IMR-90 (cell line): Measurements from ENCODE around the gene PROZ. TPM values are rescaled to one million over a fixed set of nuclear protein-coding genes. Genes with fewer than 3 reads are reported as not detected.
A peak's percentile ranks its signal among the peaks of the same experiment; 100 is the strongest.

Experiments used
- ATAC-seq: fragments of 200-7000 bp; cut with Tn5 transposase; 2 replicates; pipeline ENCODE4 v1.9.1; 2020; ENCODE audit warnings: low read depth, mild to moderate bottlenecking, moderate library complexity
- BruUV-seq: library from RNA; stranded (reverse); fragments of 400-500 nt; replicated peaks from 2 replicates; lab custom pipeline; 2021; lab: Mats Ljungman, UMichigan
- CTCF ChIA-PET: fragments of 300-600 bp; formaldehyde crosslinking; extraction: SDS; loops from one replicate; lab custom pipeline; 2021; ENCODE audit warnings: antibody characterized with exemption; lab: Yijun Ruan, JAX
- POLR2A ChIA-PET: fragments of 300-600 bp; sonication (Branson Sonifier 250); formaldehyde crosslinking; loops from one replicate; lab custom pipeline; 2022; ENCODE audit warnings: antibody characterized with exemption; ENCODE audit not compliant: unreplicated experiment; lab: Charles Lee
- DNase-seq: peaks from one replicate; pipeline ENCODE4 v3.0.0; 2013
- H2AFZ ChIP-seq: replicated peaks from 2 replicates; pipeline ENCODE3; 2013; ENCODE audit warnings: low read length, mild to moderate bottlenecking; ENCODE audit not compliant: poor library complexity
- H2AK5ac ChIP-seq: 2 replicates; pipeline ENCODE4 v1.6.1; 2013; ENCODE audit warnings: low read depth, low read length, inconsistent platforms
- H2AK9ac ChIP-seq: replicated peaks from 2 replicates; pipeline ENCODE3; 2013; ENCODE audit warnings: mild to moderate bottlenecking, low read depth, low read length, moderate library complexity; ENCODE audit not compliant: poor library complexity
- H2BK120ac ChIP-seq: 2 replicates; pipeline ENCODE4 v1.6.1; 2013; ENCODE audit warnings: low read depth, low read length, inconsistent platforms
- H2BK15ac ChIP-seq: 3 replicates; pipeline ENCODE4 v1.6.1; 2013; ENCODE audit warnings: low read depth, low read length, inconsistent platforms
- H2BK20ac ChIP-seq: 2 replicates; pipeline ENCODE4 v1.6.1; 2013; ENCODE audit warnings: low read depth, mild to moderate bottlenecking, inconsistent platforms, low read length, moderate library complexity
- H2BK5ac ChIP-seq: 2 replicates; pipeline ENCODE4 v1.6.1; 2013; ENCODE audit warnings: mild to moderate bottlenecking, low read depth, low read length, inconsistent platforms; ENCODE audit not compliant: poor library complexity, severe bottlenecking
- H3K14ac ChIP-seq: replicated peaks from 2 replicates; pipeline ENCODE4 v1.6.1; 2013; ENCODE audit warnings: low read depth, low read length, inconsistent platforms
- H3K18ac ChIP-seq: 2 replicates; pipeline ENCODE4 v1.6.1; 2013; ENCODE audit warnings: low read depth, low read length, control low read depth
- H3K23ac ChIP-seq: 2 replicates; pipeline ENCODE4 v1.6.1; 2013; ENCODE audit warnings: low read depth, low read length, inconsistent platforms
- H3K27ac ChIP-seq: 2 replicates; pipeline ENCODE4 v1.5.1; 2013; ENCODE audit warnings: mild to moderate bottlenecking, control low read depth, low read length; ENCODE audit not compliant: insufficient read depth
- H3K27me3 ChIP-seq: 2 replicates; pipeline ENCODE4 v1.6.1; 2013; ENCODE audit warnings: low read length; ENCODE audit not compliant: control insufficient read depth, insufficient read depth
- H3K36me3 ChIP-seq: 2 replicates; pipeline ENCODE4 v1.6.1; 2013; ENCODE audit warnings: low read length, mixed read lengths; ENCODE audit not compliant: control insufficient read depth, insufficient read depth
- H3K4ac ChIP-seq: 2 replicates; pipeline ENCODE4 v1.6.1; 2013; ENCODE audit warnings: low read depth, low read length, inconsistent platforms
- H3K4me1 ChIP-seq: 2 replicates; pipeline ENCODE4 v1.6.1; 2013; ENCODE audit warnings: low read length, mixed read lengths; ENCODE audit not compliant: control insufficient read depth, insufficient read depth
- H3K4me2 ChIP-seq: 2 replicates; pipeline ENCODE4 v1.6.1; 2013; ENCODE audit warnings: low read depth, mild to moderate bottlenecking, control low read depth, low read length, moderate library complexity
- H3K4me3 ChIP-seq: 2 replicates; pipeline ENCODE4 v1.5.1; 2013; ENCODE audit warnings: low read depth, mild to moderate bottlenecking, control low read depth, low read length, moderate library complexity; ENCODE audit not compliant: insufficient read depth
- H3K56ac ChIP-seq: 2 replicates; pipeline ENCODE4 v1.6.1; 2013; ENCODE audit warnings: low read length, inconsistent platforms; ENCODE audit not compliant: insufficient read depth; ENCODE audit errors: extremely low read depth
- H3K79me1 ChIP-seq, 2 experiments: 2 replicates each; pipeline ENCODE4 v1.6.1; 2013; ENCODE audit warnings: low read length in 2 of 2, inconsistent platforms in 1 of 2, low read depth in 1 of 2
- H3K9ac ChIP-seq: 2 replicates; pipeline ENCODE4 v1.6.1; 2013; ENCODE audit warnings: low read depth, low read length, control low read depth
- H3K9me1 ChIP-seq: 2 replicates; pipeline ENCODE4 v1.6.1; 2013; ENCODE audit warnings: low read length, inconsistent platforms; ENCODE audit not compliant: insufficient read depth
- H3K9me3 ChIP-seq: 2 replicates; pipeline ENCODE4 v1.6.1; 2013; ENCODE audit warnings: low read length; ENCODE audit not compliant: control insufficient read depth, insufficient read depth
- H4K20me1 ChIP-seq: 2 replicates; pipeline ENCODE4 v1.6.1; 2013; ENCODE audit warnings: low read length, inconsistent platforms; ENCODE audit not compliant: insufficient read depth
- H4K5ac ChIP-seq: 2 replicates; pipeline ENCODE4 v1.6.1; 2013; ENCODE audit warnings: mild to moderate bottlenecking, low read depth, low read length, control low read depth
- H4K8ac ChIP-seq, 2 experiments: 2 replicates each; pipeline ENCODE4 v1.6.1; 2013; ENCODE audit warnings: low read depth in 2 of 2, low read length in 2 of 2, control low read depth in 1 of 2, inconsistent platforms in 1 of 2
- H4K91ac ChIP-seq: 2 replicates; pipeline ENCODE4 v1.6.1; 2013; ENCODE audit warnings: low read depth, low read length, inconsistent platforms; ENCODE audit not compliant: insufficient read depth
- BHLHE40 ChIP-seq: fragments of 150-350 bp; IDR thresholded peaks from 2 replicates; pipeline ENCODE4 v1.6.1; 2016; ENCODE audit warnings: mild to moderate bottlenecking, low read depth, low read length
- CEBPB ChIP-seq: IDR thresholded peaks from 2 replicates; pipeline ENCODE4 v1.6.1; 2012; ENCODE audit warnings: low read depth, low read length, improper control_type of control experiment
- CTCF ChIP-seq: conservative IDR thresholded peaks from 2 replicates; pipeline ENCODE4 v1.5.1; 2012; ENCODE audit warnings: mild to moderate bottlenecking, low read depth, low read length, improper control_type of control experiment
- ELK1 ChIP-seq: fragments of 150-350 bp; IDR thresholded peaks from 2 replicates; pipeline ENCODE4 v1.6.1; 2016; ENCODE audit warnings: low read depth, mild to moderate bottlenecking, low read length, moderate library complexity, borderline replicate concordance
- FOS ChIP-seq: fragments of 150-350 bp; IDR thresholded peaks from 2 replicates; pipeline ENCODE4 v1.6.1; 2016; ENCODE audit warnings: low read depth, low read length
- MAFK ChIP-seq: IDR thresholded peaks from 2 replicates; pipeline ENCODE4 v1.6.1; 2012; ENCODE audit warnings: low read depth, low read length, improper control_type of control experiment
- MAZ ChIP-seq: IDR thresholded peaks from 2 replicates; pipeline ENCODE4 v1.6.1; 2012; ENCODE audit warnings: low read depth, mild to moderate bottlenecking, low read length, improper control_type of control experiment, moderate library complexity, borderline replicate concordance
- MXI1 ChIP-seq: IDR thresholded peaks from 2 replicates; pipeline ENCODE4 v1.6.1; 2012; ENCODE audit warnings: low read depth, mild to moderate bottlenecking, low read length, moderate library complexity, borderline replicate concordance
- NFE2L2 ChIP-seq: fragments of 150-350 bp; IDR thresholded peaks from 2 replicates; pipeline ENCODE4 v1.6.1; 2016; ENCODE audit warnings: low read depth, mild to moderate bottlenecking, low read length
- POLR2A ChIP-seq: IDR thresholded peaks from 2 replicates; pipeline ENCODE4 v1.6.1; 2012; ENCODE audit warnings: mild to moderate bottlenecking, low read depth, low read length
- RAD21 ChIP-seq: IDR thresholded peaks from 2 replicates; pipeline ENCODE4 v1.6.1; 2012; ENCODE audit warnings: low read length, improper control_type of control experiment
- RCOR1 ChIP-seq: IDR thresholded peaks from 2 replicates; pipeline ENCODE4 v1.6.1; 2012; ENCODE audit warnings: mild to moderate bottlenecking, low read length, improper control_type of control experiment; ENCODE audit not compliant: insufficient replicate concordance
- SMC3 ChIP-seq: fragments of 150-350 bp; IDR thresholded peaks from 2 replicates; pipeline ENCODE4 v1.6.1; 2016; ENCODE audit warnings: low read depth, mild to moderate bottlenecking, antibody characterized with exemption, low read length, moderate library complexity
- USF2 ChIP-seq: fragments of 150-350 bp; IDR thresholded peaks from 2 replicates; pipeline ENCODE4 v1.6.1; 2017; ENCODE audit warnings: mild to moderate bottlenecking, antibody characterized with exemption, low read length, low read depth
- WGBS, 2 experiments: methylation state at CpG; one replicate each; pipeline versions ENCODE4 v1.1.5 to v1.1.7; 2013; ENCODE audit warnings: missing lambda C conversion rate in 2 of 2; ENCODE audit not compliant: insufficient read length in 1 of 2; ENCODE audit errors: extremely low coverage in 2 of 2; 5-methylcytosine and 5-hydroxymethylcytosine counted together
- dilution Hi-C: fragments of 300-500 bp; cut with HindIII; formaldehyde crosslinking; loops from one replicate; pipeline ENCODE4 v1.14.3; 2018; ENCODE audit warnings: low sequenced_read_pairs; ENCODE audit not compliant: unreplicated experiment
- in situ Hi-C: fragments of 300-500 bp; cut with MboI; formaldehyde crosslinking; loops from 3 replicates; pipeline ENCODE4 v1.14.3; 2019; ENCODE audit warnings: low sequenced_read_pairs, inconsistent platforms, mixed read lengths
- intact Hi-C: fragments of 100-400 bp; cut with micrococcal nuclease; formaldehyde crosslinking; loops from 2 replicates; pipeline ENCODE4 v1.10.0; 2022
- polyA plus RNA-seq, 3 experiments: library from polyadenylated mRNA; depleted of rRNA; stranded (reverse); fragments of >200 nt; gene quantifications; 2 replicates each; pipeline ENCODE4 v1.2.3, GENCODE V29; 2012; ENCODE audit warnings: low replicate concordance in 1 of 3
- total RNA-seq: library from RNA; depleted of rRNA; stranded (reverse); fragments of >200 nt; gene quantifications from 2 replicates; pipeline ENCODE4 v1.2.3, GENCODE V29; 2012

Gene PROZ
- total and polyA plus RNA-seq, 2 of the 4 experiments (the other 2 are of a cell fraction): not detected

- dilution Hi-C loops (no loop called here), intact Hi-C loops (loop anchor here (2.0 kb wide), 2 partner anchors 31 to 57 kb away; no protein-coding TSS in a partner anchor), in situ Hi-C loops (no loop called here)
- H2BK5ac ChIP-seq: peak overlapping the region; percentile 67
- peak overlapping the region; percentile 67 for H3K9ac ChIP-seq
- H3K4ac ChIP-seq: peak overlapping the region; percentile 77
- peaks cover 5% of the 10 kb centered on the region for H3K36me3 ChIP-seq
- H4K8ac ChIP-seq: peak overlapping the region in 1 of 2 experiments; percentile 70; a peak in 2 of 4 replicates
- 0% methylated on average over 8 of the region's 67 CpGs; no CpG with 5 or more reads in 1 of the 2 experiments for WGBS, 2 experiments
- H3K4me1 ChIP-seq: peaks cover 15% of the 10 kb centered on the region
- H3K9me1 ChIP-seq: peaks cover 14% of the 10 kb centered on the region
- H3K27ac ChIP-seq: peak overlapping the region; percentile 66
- H3K27me3 ChIP-seq: no peaks in the 10 kb centered on the region
- peak overlapping the region; percentile 36 for H2AK5ac ChIP-seq
- CTCF ChIA-PET: interaction anchor here (0.6 kb wide), 1 partner anchor 81 kb away, joined by 3 read pairs; no protein-coding TSS in a partner anchor
- ATAC-seq (peak; percentile 16), DNase-seq (peak; percentile 55)
- no peak overlapping the region for H3K18ac ChIP-seq
- peak overlapping the region; percentile 91 for H2AFZ ChIP-seq
- H2BK120ac ChIP-seq: 0 out of 2 replicates have a peak overlapping the region, but pooled peaks have one; percentile 22
- no peak overlapping the region for H2BK15ac ChIP-seq
- H4K91ac ChIP-seq: peak overlapping the region; percentile 43; the same call in 1 of the 2 replicates
- peak overlapping the region; percentile 96 for H3K4me3 ChIP-seq
- peak overlapping the region; percentile 85 for H3K14ac ChIP-seq
- peak overlapping the region; percentile 54 for H4K5ac ChIP-seq
- H4K20me1 ChIP-seq: peaks cover 44% of the 10 kb centered on the region
- peaks cover 16 to 50% of the 10 kb centered on the region in 2 experiments for H3K79me1 ChIP-seq
- no peak overlapping the region for H2BK20ac ChIP-seq
- peak overlapping the region; percentile 96 for H2AK9ac ChIP-seq
- peak overlapping the region; percentile 76; the same call in 1 of the 2 replicates for H3K56ac ChIP-seq
- H3K4me2 ChIP-seq: peak overlapping the region; percentile 97
- peak overlapping the region; percentile 53; the same call in 1 of the 2 replicates for H3K23ac ChIP-seq
- H3K9me3 ChIP-seq: no peaks in the 10 kb centered on the region
- BruUV-seq: no TSS peak
- POLR2A ChIA-PET: interaction anchor here (1.7 kb wide), 1 partner anchor 23 kb away, joined by 4 read pairs; no protein-coding TSS in a partner anchor
- TF ChIP-seq SMC3 (no peak), CTCF (no peak), MAFK (no peak), RAD21 (peak; percentile 17; the same call in 1 of the 2 replicates), POLR2A (no peak; the same call in 1 of the 2 replicates), NFE2L2 (no peak), ELK1 (no peak), RCOR1 (no peak), MAZ (no peak), FOS (no peak), MXI1 (peak; percentile 95), CEBPB (peak; percentile 48), USF2 (peak; percentile 84), BHLHE40 (no peak)
Observed at GRCh38 chr13:113209759-113210421, 51.4 kb downstream of the PROZ start.
